Measurements from ENCODE around the gene RAB44.

DNA sequence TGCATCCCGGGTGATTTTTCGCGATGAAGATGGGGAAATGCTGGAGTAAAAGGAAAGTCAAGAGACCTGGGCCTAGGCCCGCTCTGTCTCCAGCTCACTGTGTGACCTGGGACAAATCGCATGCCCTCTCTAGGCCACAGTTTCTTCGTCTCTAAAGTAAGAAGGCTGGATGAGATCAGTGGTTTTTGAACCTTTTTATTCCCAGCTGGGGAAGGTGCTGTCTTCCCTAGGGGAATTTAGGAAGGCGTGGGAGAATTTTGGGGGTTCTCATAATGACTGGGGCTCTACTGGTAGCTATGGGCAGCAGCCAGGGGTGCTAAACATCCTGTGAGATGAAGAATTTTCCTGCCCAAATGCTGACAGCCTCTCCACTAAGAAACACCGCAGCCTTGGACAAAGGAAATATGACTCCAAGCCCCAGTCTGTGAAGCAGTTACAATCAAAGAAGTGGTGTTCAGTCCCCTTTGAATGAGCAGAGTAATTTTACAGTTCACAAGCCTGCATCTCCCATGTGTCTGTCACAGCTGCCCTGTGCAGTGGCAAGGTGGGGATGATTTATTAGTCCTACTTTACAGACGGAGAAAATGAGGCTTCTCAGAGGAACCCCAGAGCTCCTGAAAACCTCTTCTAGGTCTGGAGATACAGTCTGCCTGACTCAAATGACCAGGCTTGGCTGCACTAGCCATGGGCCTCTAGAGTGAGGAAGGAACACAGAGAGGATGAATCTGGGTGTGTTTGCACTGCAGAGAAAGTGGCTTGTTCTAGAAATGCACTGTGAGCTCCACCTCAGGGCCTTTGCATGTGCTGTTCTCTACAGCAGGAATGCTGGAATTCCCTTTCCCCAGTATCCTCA is 57.2 kb downstream of the RAB44 start:
- TF ChIP-seq, protein P1, sequence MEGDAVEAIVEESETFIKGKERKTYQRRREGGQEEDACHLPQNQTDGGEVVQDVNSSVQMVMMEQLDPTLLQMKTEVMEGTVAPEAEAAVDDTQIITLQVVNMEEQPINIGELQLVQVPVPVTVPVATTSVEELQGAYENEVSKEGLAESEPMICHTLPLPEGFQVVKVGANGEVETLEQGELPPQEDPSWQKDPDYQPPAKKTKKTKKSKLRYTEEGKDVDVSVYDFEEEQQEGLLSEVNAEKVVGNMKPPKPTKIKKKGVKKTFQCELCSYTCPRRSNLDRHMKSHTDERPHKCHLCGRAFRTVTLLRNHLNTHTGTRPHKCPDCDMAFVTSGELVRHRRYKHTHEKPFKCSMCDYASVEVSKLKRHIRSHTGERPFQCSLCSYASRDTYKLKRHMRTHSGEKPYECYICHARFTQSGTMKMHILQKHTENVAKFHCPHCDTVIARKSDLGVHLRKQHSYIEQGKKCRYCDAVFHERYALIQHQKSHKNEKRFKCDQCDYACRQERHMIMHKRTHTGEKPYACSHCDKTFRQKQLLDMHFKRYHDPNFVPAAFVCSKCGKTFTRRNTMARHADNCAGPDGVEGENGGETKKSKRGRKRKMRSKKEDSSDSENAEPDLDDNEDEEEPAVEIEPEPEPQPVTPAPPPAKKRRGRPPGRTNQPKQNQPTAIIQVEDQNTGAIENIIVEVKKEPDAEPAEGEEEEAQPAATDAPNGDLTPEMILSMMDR (IDR thresholded peaks at IDR 0.05; ENCODE audit: low read length): no peak
- TF ChIP-seq EZH2 (IDR thresholded peaks at IDR 0.05; ENCODE audit: borderline replicate concordance, low read length): no peak

Data from OCI-LY1 (cell line).